ENCODE measurements around the gene CNOT11. TPM values are rescaled to one million over a fixed set of nuclear protein-coding genes. Genes with fewer than 3 reads are reported as not detected.

The CNOT11 gene
- total and polyA plus RNA-seq, 2 of the 13 experiments (the other 11 are each of a cell fraction or from before 2014, with no cell fraction given) = 114 to 209 TPM

- TF ChIP-seq TRAFD1 (CRISPR knock-in tag; IDR thresholded peaks at IDR 0.05; ENCODE audit: borderline replicate concordance) (0 out of 2 replicates have a peak, but pooled peaks have one; percentile 48), HMGA1 (CRISPR knock-in tag; conservative IDR thresholded peaks at IDR 0.05) (no peak), CHCHD3 (CRISPR knock-in tag; IDR thresholded peaks at IDR 0.05) (no peak), HNF1B (CRISPR knock-in tag; IDR thresholded peaks at IDR 0.05) (peak; percentile 82), NCOA1 (CRISPR knock-in tag; IDR thresholded peaks at IDR 0.05) (no peak), AGO2 (optimal IDR thresholded peaks at IDR 0.05; ENCODE audit: low read depth, low read length) (peak; percentile 46), ZMYM4 (CRISPR knock-in tag; IDR thresholded peaks at IDR 0.05) (peak; percentile 23; the same call in 1 of the 2 replicates), ZNF710 (CRISPR knock-in tag; IDR thresholded peaks at IDR 0.05; ENCODE audit: borderline replicate concordance) (peak; percentile 69; the same call in 1 of the 2 replicates), MED1 (CRISPR knock-in tag; IDR thresholded peaks at IDR 0.05) (peak; percentile 68), ARNT2 (CRISPR knock-in tag; IDR thresholded peaks at IDR 0.05; ENCODE audit: low read depth) (no peak), GMEB1 (CRISPR knock-in tag; IDR thresholded peaks at IDR 0.05; ENCODE audit: borderline replicate concordance) (0 out of 2 replicates have a peak, but pooled peaks have one; percentile 10), HOXA3 (CRISPR knock-in tag; IDR thresholded peaks at IDR 0.05) (0 out of 2 replicates have a peak, but pooled peaks have one; percentile 32), ZNF557 (CRISPR knock-in tag; IDR thresholded peaks at IDR 0.05) (0 out of 2 replicates have a peak, but pooled peaks have one; percentile 75), ZNF331 (CRISPR knock-in tag; IDR thresholded peaks at IDR 0.05) (no peak), ZBTB46 (CRISPR knock-in tag; IDR thresholded peaks at IDR 0.05; ENCODE audit: borderline replicate concordance) (no peak), HOXA7 (CRISPR knock-in tag; IDR thresholded peaks at IDR 0.05) (no peak), POLR2G (IDR thresholded peaks at IDR 0.05; ENCODE audit: low read depth, low read length) (peak; percentile 63; the same call in 1 of the 2 replicates), SPEN (CRISPR knock-in tag; IDR thresholded peaks at IDR 0.05; ENCODE audit: low read depth) (peak; percentile 17; the same call in 1 of the 2 replicates), IRX3 (CRISPR knock-in tag; IDR thresholded peaks at IDR 0.05; ENCODE audit: borderline replicate concordance, low read depth) (no peak)
These were observed 15.3 kb downstream of the CNOT11 start (continued) for GRCh38 chr2:101267671-101268656.

Data from HepG2 (cell line).